NCI-H524 (cell line): ENCODE measurements around the gene NSRP1.
"Not testable (repeated sequence)": the region's sequence is repeated elsewhere in the genome, so short reads cannot be mapped to it uniquely, and the experiment has no call there.

Source experiments
- DNase-seq, 2 experiments: peaks; one replicate each; lab custom pipeline; 2025; lab: John Stamatoyannopoulos, UW

The NSRP1 gene

GRCh38 chr17:30222251-30222650 lies 105.6 kb downstream of the NSRP1 start:
- no peak for DNase-seq

GRCh38 chr17:30222721-30223175 lies 106.1 kb downstream of the NSRP1 start:
- no peak for DNase-seq

GRCh38 chr17:30224419-30224960 lies 107.9 kb downstream of the NSRP1 start:
- no peak for DNase-seq

GRCh38 chr17:30225112-30225511 lies 108.5 kb downstream of the NSRP1 start:
- DNase-seq: no peak

- DNase-seq: no peak
Observed at GRCh38 chr17:30225919-30226553, 109.4 kb downstream of the NSRP1 start.

GRCh38 chr17:30226878-30227277 lies 110.3 kb downstream of the NSRP1 start:
- DNase-seq: no peak

- DNase-seq: no peak
Observed at GRCh38 chr17:30228011-30228410, 111.4 kb downstream of the NSRP1 start.

GRCh38 chr17:30229012-30229411 lies 112.4 kb downstream of the NSRP1 start:
- DNase-seq: no peak

GRCh38 chr17:30230009-30230408 lies 113.4 kb downstream of the NSRP1 start:
- DNase-seq: not testable (repeated sequence)

GRCh38 chr17:30230596-30231125 lies 114.0 kb downstream of the NSRP1 start:
- no peak for DNase-seq

GRCh38 chr17:30232015-30232823 lies 115.6 kb downstream of the NSRP1 start:
- DNase-seq: no peak

GRCh38 chr17:30232824-30233427 lies 116.3 kb downstream of the NSRP1 start:
- DNase-seq: no peak

GRCh38 chr17:30234296-30234695 lies 117.7 kb downstream of the NSRP1 start:
- no peak for DNase-seq

- DNase-seq: peak in 1 of 2 experiments; percentile 24
Observed at GRCh38 chr17:30234964-30235363, 118.3 kb downstream of the NSRP1 start.

GRCh38 chr17:30235386-30236296 lies 119.0 kb downstream of the NSRP1 start, which contains the start of gene SLC6A4:
Gene SLC6A4, minus strand, starts transcription at chr17:30235697. Its CDS starts 13,739 bp downstream, at chr17:30221958.
- DNase-seq: peak in 1 of 2 experiments; percentile 35
